MCF 10A (cell line): ENCODE measurements around the gene EPHB1. TPM values are rescaled to one million over a fixed set of nuclear protein-coding genes. Genes with fewer than 3 reads are reported as not detected.

ENCODE experiments used
- BruUV-seq: library from RNA; stranded (reverse); fragments of 400-500 nt; replicated peaks from 2 replicates; lab custom pipeline; 2021; lab: Mats Ljungman, UMichigan
- CTCF ChIA-PET: fragments of 300-600 bp; sonication (Branson Sonifier 250); formaldehyde crosslinking; extraction: SDS; loops from one replicate; lab custom pipeline; 2021; ENCODE audit warnings: antibody characterized with exemption, inconsistent platforms; lab: Yijun Ruan, JAX
- POLR2A ChIA-PET: fragments of 300-600, 350-650 bp; sonication (Branson Sonifier 250); formaldehyde crosslinking; extraction: SDS; loops from one replicate; lab custom pipeline; 2020; ENCODE audit warnings: antibody characterized with exemption, inconsistent platforms; lab: Yijun Ruan, JAX
- DNase-seq: peaks from one replicate; pipeline ENCODE4 v3.0.0-alpha.2; 2018; ENCODE audit not compliant: unreplicated experiment
- H3K27ac Mint-ChIP-seq: one replicate; pipeline ENCODE4 v1.8.0; 2022; ENCODE audit warnings: mild to moderate bottlenecking, low read depth, mixed read lengths; ENCODE audit not compliant: unreplicated experiment
- H3K27me3 Mint-ChIP-seq: one replicate; pipeline ENCODE4 v1.8.0; 2022; ENCODE audit warnings: mixed read lengths; ENCODE audit not compliant: insufficient read depth, unreplicated experiment
- H3K36me3 Mint-ChIP-seq: one replicate; pipeline ENCODE4 v1.8.0; 2022; ENCODE audit warnings: mild to moderate bottlenecking, moderate library complexity, mixed read lengths; ENCODE audit not compliant: insufficient read depth, unreplicated experiment
- H3K4me1 Mint-ChIP-seq: one replicate; pipeline ENCODE4 v1.8.0; 2022; ENCODE audit warnings: mixed read lengths; ENCODE audit not compliant: insufficient read depth, unreplicated experiment
- H3K4me3 Mint-ChIP-seq: one replicate; pipeline ENCODE4 v1.8.0; 2022; ENCODE audit warnings: mild to moderate bottlenecking, moderate library complexity, mixed read lengths; ENCODE audit not compliant: unreplicated experiment
- H3K9me3 Mint-ChIP-seq: one replicate; pipeline ENCODE4 v1.8.0; 2022; ENCODE audit warnings: mixed read lengths; ENCODE audit not compliant: unreplicated experiment
- CTCF ChIP-seq: fragments of 200-600 bp; IDR thresholded peaks from one replicate; pipeline ENCODE4 v1.8.0; 2022; ENCODE audit warnings: antibody characterized with exemption, mild to moderate bottlenecking; ENCODE audit not compliant: unreplicated experiment
- intact Hi-C: fragments of 100-400 bp; cut with micrococcal nuclease; formaldehyde crosslinking; loops from 2 replicates; pipeline ENCODE4 v1.14.1; 2022
- total RNA-seq: library from RNA; stranded (reverse); gene quantifications from 2 replicates; pipeline ENCODE4 v1.2.3, GENCODE V29; 2022

The EPHB1 gene
- total RNA-seq, 1 experiment from 2014 or later, result not detected

GRCh38 chr3:135235541-135235940, 440.5 kb downstream of the EPHB1 start:
- ChIA-PET POLR2A (no interaction called here), CTCF (interaction anchor here (0.8 kb wide), 1 partner anchor 1869 kb away, joined by 3 read pairs; no protein-coding TSS in a partner anchor)
- no TSS peak for BruUV-seq
- Mint-ChIP-seq H3K4me3 (no peak overlapping the region), H3K36me3 (no peaks in the 10 kb centered on the region), H3K27ac (no peak overlapping the region), H3K4me1 (no peaks in the 10 kb centered on the region), H3K9me3 (peaks cover 41% of the 10 kb centered on the region), H3K27me3 (no peaks in the 10 kb centered on the region)
- no peak for DNase-seq
- intact Hi-C loops, result no loop called here
- TF ChIP-seq CTCF, result no peak

- H3K27ac Mint-ChIP-seq, result no peak overlapping the region
- intact Hi-C loops, result no loop called here
- H3K4me3 Mint-ChIP-seq, result no peak overlapping the region
- ChIA-PET POLR2A (no interaction called here), CTCF (no interaction called here)
- H3K9me3 Mint-ChIP-seq, result peaks cover 39% of the 10 kb centered on the region
- H3K36me3 Mint-ChIP-seq, result no peaks in the 10 kb centered on the region
- H3K4me1 Mint-ChIP-seq, result no peaks in the 10 kb centered on the region
- BruUV-seq, result no TSS peak
- DNase-seq, result no peak
- no peak for TF ChIP-seq CTCF
- H3K27me3 Mint-ChIP-seq, result no peaks in the 10 kb centered on the region
Observed at GRCh38 chr3:135237371-135238143, 442.5 kb downstream of the EPHB1 start.

DNA sequence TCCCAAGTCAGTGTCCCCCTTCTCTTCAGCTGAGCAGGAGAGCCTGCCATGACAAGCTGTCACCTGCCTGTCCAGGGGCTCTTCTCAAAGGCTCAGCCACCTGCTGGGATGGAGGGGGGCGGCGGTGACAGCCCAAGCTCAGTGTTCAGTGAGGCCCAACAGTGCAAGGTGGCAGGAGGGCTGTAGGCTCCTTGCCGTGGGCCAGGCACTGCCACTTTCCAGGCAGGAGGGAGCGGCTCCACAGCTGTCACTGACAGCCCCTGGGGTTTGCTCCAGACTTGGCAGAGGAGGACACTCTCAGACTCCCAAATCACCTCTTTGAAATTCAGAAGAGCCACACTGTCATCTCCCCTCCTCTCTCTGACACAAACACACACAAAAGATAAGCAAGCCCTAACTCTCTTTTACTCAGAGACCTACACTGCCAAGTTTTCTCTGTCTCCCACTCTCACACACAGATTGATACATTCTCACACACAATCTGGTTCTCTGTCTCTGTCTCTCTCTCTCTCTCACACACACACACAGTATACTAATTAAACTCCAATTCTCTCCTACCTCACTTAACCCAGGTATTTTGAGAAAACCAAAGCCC, 443.3 kb downstream of the EPHB1 start:
- no TSS peak for BruUV-seq
- H3K27me3 Mint-ChIP-seq, result no peaks in the 10 kb centered on the region

More for the DNA sequence above, 443.3 kb downstream of the EPHB1 start:
- TF ChIP-seq CTCF, result no peak
- no peaks in the 10 kb centered on the region for H3K36me3 Mint-ChIP-seq
- H3K27ac Mint-ChIP-seq, result no peak overlapping the region
- peaks cover 31% of the 10 kb centered on the region for H3K9me3 Mint-ChIP-seq
- H3K4me3 Mint-ChIP-seq, result no peak overlapping the region
- POLR2A ChIA-PET, result no interaction called here
- H3K4me1 Mint-ChIP-seq, result no peaks in the 10 kb centered on the region
- CTCF ChIA-PET, result no interaction called here
- no peak for DNase-seq
- intact Hi-C loops, result no loop called here
